ENCODE results near the gene ZNF439. TPM values are rescaled to one million over a fixed set of nuclear protein-coding genes. Genes with fewer than 3 reads are reported as not detected.

The ZNF439 gene
- 10 to 100 TPM in 4 of 5 donors, 1 to 10 TPM in 1; 6.6 to 25.3 (median 16.5) TPM for total RNA-seq
- 22.2 TPM for total RNA-seq (2013)
- 2.4 to 51.3 (median 10.7) reads per million in 29 experiments for total RNA-seq

GRCh38 chr19:11848594-11849469 lies at the start of gene ZNF439:
ZNF439 (plus strand) TSS chr19:11848726; CDS start chr19:11848868, 142 bp downstream.
- H3K36me3 ChIP-seq (ENCODE audit: control insufficient read depth in 2 of 2, extremely low read depth in 1 of 2, insufficient read depth in 1 of 2, low read length in 1 of 2): no peaks in the 10 kb centered on the region
- H3K27ac ChIP-seq (ENCODE audit: low read length): peak within 1 kb of the TSS; percentile 62

GRCh38 chr19:11806354-11807098 lies 42.0 kb upstream of the ZNF439 start:
- DNase-seq (no peak), ATAC-seq (replicated peaks in 1 of 4) (no peak)
- H3K9me3 ChIP-seq: peaks cover 9% of the 10 kb centered on the region
- POLR2A ChIA-PET: no interaction called here
- H3K4me1 ChIP-seq (ENCODE audit: control insufficient read depth in 1 of 2, extremely low read depth in 1 of 2, insufficient read depth in 2 of 2, low read length in 2 of 2): no peaks in the 10 kb centered on the region
- Mint-ChIP-seq H3K4me3 (no peak overlapping the region), H3K4me1 (no peaks in the 10 kb centered on the region), H3K36me3 (peaks cover 27% of the 10 kb centered on the region), H3K27me3 (no peaks in the 10 kb centered on the region), H3K27ac (no peak overlapping the region), H3K9me3 (peaks cover 0 to 34% (median 31%) of the 10 kb centered on the region in 3 donors)
- no peaks in the 10 kb centered on the region for H3K27me3 ChIP-seq (replicated peaks in 1 of 2; ENCODE audit: control insufficient read depth in 2 of 2, extremely low read depth in 1 of 2, insufficient read depth in 2 of 2, low read length in 1 of 2)
- CTCF ChIA-PET: no interaction called here
- no peaks in the 10 kb centered on the region for H3K36me3 ChIP-seq (ENCODE audit: control insufficient read depth in 2 of 2, extremely low read depth in 1 of 2, insufficient read depth in 1 of 2, low read length in 1 of 2)
- no peak overlapping the region for H3K4me3 ChIP-seq (ENCODE audit: control insufficient read depth in 1 of 2, extremely low read depth in 1 of 2, low read length in 1 of 2)
- WGBS (ENCODE audit: insufficient coverage): 80% methylated on average over 2 of the region's 11 CpGs
- no peak overlapping the region for H3K27ac ChIP-seq (ENCODE audit: low read length)

More at GRCh38 chr19:11848594-11849469, at the start of gene ZNF439:
- Mint-ChIP-seq H3K9me3 (peaks cover 0 to 7% (median 6%) of the 10 kb centered on the region in 3 donors), H3K27ac (peak within 1 kb of the TSS; percentile 86), H3K36me3 (peaks cover 20% of the 10 kb centered on the region), H3K4me1 (peaks cover 24 to 36% (median 31%) of the 10 kb centered on the region in 3 donors), H3K4me3 (peak within 1 kb of the TSS; percentile 84 to 89 (median 85)), H3K27me3 (no peaks in the 10 kb centered on the region)
- Histone ChIP-seq H3K4me3 (ENCODE audit: control insufficient read depth in 1 of 2, extremely low read depth in 1 of 2, low read length in 1 of 2) (peak within 1 kb of the TSS; percentile 79 to 80), H3K9me3 (no peaks in the 10 kb centered on the region), H3K4me1 (ENCODE audit: control insufficient read depth in 1 of 2, extremely low read depth in 1 of 2, insufficient read depth in 2 of 2, low read length in 2 of 2) (peaks cover 4 to 16% of the 10 kb centered on the region in 2 experiments), H3K27me3 (replicated peaks in 1 of 2; ENCODE audit: control insufficient read depth in 2 of 2, extremely low read depth in 1 of 2, insufficient read depth in 2 of 2, low read length in 1 of 2) (no peaks in the 10 kb centered on the region)
- ATAC-seq (replicated peaks in 1 of 4): peak; percentile 100
- peak; percentile 72 to 94 (median 87) for DNase-seq
- POLR2A ChIA-PET: no interaction called here
- WGBS (ENCODE audit: insufficient coverage): under 1% methylated on average over 50 of the region's 59 CpGs
- CTCF ChIA-PET: interaction anchor here in 1 of 2 donors (0.5 kb wide), 1 partner anchor 76 kb away, joined by 3 read pairs; no protein-coding TSS in a partner anchor

GRCh38 chr19:11807099-11807380 lies 41.5 kb upstream of the ZNF439 start:
- no peak for ATAC-seq (replicated peaks in 1 of 4)
- POLR2A ChIA-PET: no interaction called here
- H3K4me3 ChIP-seq (ENCODE audit: control insufficient read depth in 1 of 2, extremely low read depth in 1 of 2, low read length in 1 of 2): no peak overlapping the region
- no CpG with 5 or more reads among the region's 2 CpGs for WGBS (ENCODE audit: insufficient coverage)
- H3K36me3 Mint-ChIP-seq: peaks cover 27% of the 10 kb centered on the region
- CTCF ChIA-PET: no interaction called here
- H3K9me3 Mint-ChIP-seq: peaks cover 0 to 34% (median 31%) of the 10 kb centered on the region in 3 donors
- no peak overlapping the region for H3K27ac Mint-ChIP-seq
- peaks cover 0 to under 1% (median 0%) of the 10 kb centered on the region in 3 donors for H3K4me1 Mint-ChIP-seq
- H3K9me3 ChIP-seq: peaks cover 9% of the 10 kb centered on the region
- no peaks in the 10 kb centered on the region for H3K27me3 ChIP-seq (replicated peaks in 1 of 2; ENCODE audit: control insufficient read depth in 2 of 2, extremely low read depth in 1 of 2, insufficient read depth in 2 of 2, low read length in 1 of 2)
- no peaks in the 10 kb centered on the region for H3K4me1 ChIP-seq (ENCODE audit: control insufficient read depth in 1 of 2, extremely low read depth in 1 of 2, insufficient read depth in 2 of 2, low read length in 2 of 2)
- H3K27me3 Mint-ChIP-seq: no peaks in the 10 kb centered on the region
- H3K4me3 Mint-ChIP-seq: no peak overlapping the region
- no peak overlapping the region for H3K27ac ChIP-seq (ENCODE audit: low read length)
- no peak for DNase-seq
- no peaks in the 10 kb centered on the region for H3K36me3 ChIP-seq (ENCODE audit: control insufficient read depth in 2 of 2, extremely low read depth in 1 of 2, insufficient read depth in 1 of 2, low read length in 1 of 2)

- peaks cover 16% of the 10 kb centered on the region for H3K36me3 Mint-ChIP-seq
- POLR2A ChIA-PET: no interaction called here
- CTCF ChIA-PET: interaction anchor here in 1 of 2 donors (0.5 to 3.5 kb wide), 4 partner anchors 16 to 207 kb away, joined by 3 to 18 read pairs (median 6); partner anchors contain the start of gene ZNF491
Measured at GRCh38 chr19:11813703-11814028, 34.9 kb upstream of the ZNF439 start.

GRCh38 chr19:11814029-11814699 lies 34.4 kb upstream of the ZNF439 start, which contains the start of gene ZNF440:
ZNF440 (plus strand) TSS chr19:11814273; CDS start chr19:11814448, 175 bp downstream.
- Histone ChIP-seq H3K27ac (ENCODE audit: low read length) (peak within 1 kb of the TSS; percentile 54), H3K4me3 (ENCODE audit: control insufficient read depth in 1 of 2, extremely low read depth in 1 of 2, low read length in 1 of 2) (peak within 1 kb of the TSS; percentile 68 to 97)

More at GRCh38 chr19:11813703-11814028, 34.9 kb upstream of the ZNF439 start:
- ATAC-seq (replicated peaks in 1 of 4): peak in 3 of 4 experiments; percentile 11 to 35 (median 22)
- H3K4me3 ChIP-seq (ENCODE audit: control insufficient read depth in 1 of 2, extremely low read depth in 1 of 2, low read length in 1 of 2): peak overlapping the region; percentile 68 to 97
- peak overlapping the region; percentile 54 for H3K27ac ChIP-seq (ENCODE audit: low read length)
- DNase-seq: no peak
- WGBS (ENCODE audit: insufficient coverage): 12% methylated on average over 6 of the region's 6 CpGs
- no peaks in the 10 kb centered on the region for H3K27me3 ChIP-seq (replicated peaks in 1 of 2; ENCODE audit: control insufficient read depth in 2 of 2, extremely low read depth in 1 of 2, insufficient read depth in 2 of 2, low read length in 1 of 2)
- Mint-ChIP-seq H3K4me1 (peaks cover 26 to 38% (median 31%) of the 10 kb centered on the region in 3 donors), H3K27me3 (no peaks in the 10 kb centered on the region), H3K9me3 (peaks cover 0 to 8% (median 4%) of the 10 kb centered on the region in 3 donors), H3K27ac (peak overlapping the region; percentile 68 to 82), H3K4me3 (peak overlapping the region; percentile 90 to 93 (median 90))
- no peaks in the 10 kb centered on the region for H3K36me3 ChIP-seq (ENCODE audit: control insufficient read depth in 2 of 2, extremely low read depth in 1 of 2, insufficient read depth in 1 of 2, low read length in 1 of 2)
- no peaks in the 10 kb centered on the region for H3K9me3 ChIP-seq
- peaks cover 0 to 20% of the 10 kb centered on the region in 2 experiments for H3K4me1 ChIP-seq (ENCODE audit: control insufficient read depth in 1 of 2, extremely low read depth in 1 of 2, insufficient read depth in 2 of 2, low read length in 2 of 2)

More at GRCh38 chr19:11814029-11814699, 34.4 kb upstream of the ZNF439 start, which contains the start of gene ZNF440:
- no peaks in the 10 kb centered on the region for H3K36me3 ChIP-seq (ENCODE audit: control insufficient read depth in 2 of 2, extremely low read depth in 1 of 2, insufficient read depth in 1 of 2, low read length in 1 of 2)
- ATAC-seq (replicated peaks in 1 of 4): peak; percentile 98 to 99 (median 99)
- H3K27ac Mint-ChIP-seq: peak within 1 kb of the TSS; percentile 68 to 82
- peaks cover 0 to 4% (median 0%) of the 10 kb centered on the region in 3 donors for H3K9me3 Mint-ChIP-seq
- peaks cover 26 to 38% (median 31%) of the 10 kb centered on the region in 3 donors for H3K4me1 Mint-ChIP-seq
- POLR2A ChIA-PET: no interaction called here
- no peaks in the 10 kb centered on the region for H3K27me3 Mint-ChIP-seq
- H3K27me3 ChIP-seq (replicated peaks in 1 of 2; ENCODE audit: control insufficient read depth in 2 of 2, extremely low read depth in 1 of 2, insufficient read depth in 2 of 2, low read length in 1 of 2): no peaks in the 10 kb centered on the region
- no peaks in the 10 kb centered on the region for H3K9me3 ChIP-seq
- H3K4me3 Mint-ChIP-seq: peak within 1 kb of the TSS; percentile 90 to 93 (median 90)
- CTCF ChIA-PET: interaction anchor here in 1 of 2 donors (1.0 to 3.5 kb wide), 2 partner anchors 16 to 24 kb away, joined by 3 to 18 read pairs; partner anchors contain the start of gene ZNF491
- under 1% methylated on average over 43 of the region's 55 CpGs for WGBS (ENCODE audit: insufficient coverage)
- H3K4me1 ChIP-seq (ENCODE audit: control insufficient read depth in 1 of 2, extremely low read depth in 1 of 2, insufficient read depth in 2 of 2, low read length in 2 of 2): peaks cover 0 to 20% of the 10 kb centered on the region in 2 experiments
- peaks cover 15% of the 10 kb centered on the region for H3K36me3 Mint-ChIP-seq
- peak; percentile 39 to 86 (median 72) for DNase-seq
